Stimulated activated naive CD8-positive, alpha-beta T cell treated with anti-CD3 and anti-CD28 coated beads, Interleukin-15, amount 100 ng/mL, for 72 hours (primary cell): Measurements from ENCODE around the gene ATXN10.
A peak's percentile ranks its signal among the peaks of the same experiment; 100 is the strongest.

ENCODE experiments used
- ATAC-seq: fragments of 150-1000 bp; cut with Tn5 transposase; 2 replicates; pipeline ENCODE4 v1.10.0; 2021; ENCODE audit warnings: mild to moderate bottlenecking, moderate library complexity
- DNase-seq, 2 donors: peaks; one replicate each; pipeline ENCODE4 v3.0.0; 2021 to 2022
- H3K27ac Mint-ChIP-seq, 2 donors: one replicate each; pipeline ENCODE4 v1.8.0; 2022; ENCODE audit warnings: mild to moderate bottlenecking in 2 of 2, mixed read lengths in 2 of 2, moderate library complexity in 2 of 2
- H3K27me3 Mint-ChIP-seq: one replicate; pipeline ENCODE4 v1.8.0; 2022; ENCODE audit warnings: mixed read lengths
- H3K4me1 Mint-ChIP-seq: one replicate; pipeline ENCODE4 v1.8.0; 2022; ENCODE audit warnings: mild to moderate bottlenecking, mixed read lengths
- H3K4me3 Mint-ChIP-seq, 2 donors: one replicate each; pipeline ENCODE4 v1.8.0; 2022; ENCODE audit warnings: mild to moderate bottlenecking in 2 of 2, mixed read lengths in 2 of 2, moderate library complexity in 1 of 2
- H3K9me3 Mint-ChIP-seq, 2 donors: one replicate each; pipeline ENCODE4 v1.8.0; 2022; ENCODE audit warnings: mixed read lengths in 2 of 2

Gene ATXN10

DNA sequence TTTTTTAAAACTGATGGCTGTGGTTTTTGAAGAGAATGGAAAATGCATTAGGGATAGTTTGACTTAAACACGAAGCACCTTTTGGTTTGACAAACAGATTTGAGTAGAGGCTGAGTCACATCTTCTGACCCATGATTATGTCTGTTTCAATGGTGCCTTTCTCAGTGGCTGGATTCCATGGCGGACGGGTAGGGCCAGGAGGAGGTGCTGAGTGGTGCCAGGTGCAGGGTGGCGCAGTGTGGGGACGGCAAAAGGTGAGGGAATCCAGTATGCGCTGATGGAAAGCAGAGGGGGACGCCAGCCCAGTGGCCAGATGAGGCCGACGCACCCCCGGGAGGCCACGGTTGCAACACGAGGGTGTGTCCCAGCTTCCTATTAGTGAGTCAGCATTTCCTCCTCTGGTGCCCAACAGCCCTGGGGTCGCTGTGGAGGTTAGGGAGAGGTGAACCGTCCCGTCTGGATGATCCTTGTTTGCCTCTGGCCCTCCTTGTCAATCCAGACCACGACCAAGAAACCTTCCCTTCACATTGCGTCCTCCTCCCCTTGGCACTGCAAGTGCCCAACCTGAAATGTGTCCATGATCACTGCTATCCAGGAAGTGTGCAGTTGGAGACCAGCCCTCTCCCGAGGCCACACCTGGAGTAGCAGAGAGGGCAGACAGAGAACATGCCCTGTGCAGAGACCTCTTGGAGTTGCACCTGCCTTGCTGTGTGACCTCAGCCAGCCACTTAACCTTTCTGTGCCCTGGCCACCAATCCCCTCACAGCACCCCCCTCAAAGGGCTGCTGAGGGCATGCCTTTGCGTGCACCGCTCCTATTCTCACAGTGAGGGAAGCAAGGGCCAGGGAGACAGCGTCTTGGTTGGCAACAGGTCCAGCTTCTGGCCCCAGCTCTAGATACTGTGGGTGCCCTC is 32.5 kb upstream of the ATXN10 start:
- peaks cover 75% of the 10 kb centered on the region for H3K27me3 Mint-ChIP-seq
- no peak for ATAC-seq
- peak overlapping the region in 1 of 2 donors; percentile 71 for H3K4me3 Mint-ChIP-seq
- H3K27ac Mint-ChIP-seq = peak overlapping the region in 1 of 2 donors; percentile 61
- DNase-seq = no peak
- H3K4me1 Mint-ChIP-seq = peaks cover 19% of the 10 kb centered on the region
- no peaks in the 10 kb centered on the region for H3K9me3 Mint-ChIP-seq

DNA sequence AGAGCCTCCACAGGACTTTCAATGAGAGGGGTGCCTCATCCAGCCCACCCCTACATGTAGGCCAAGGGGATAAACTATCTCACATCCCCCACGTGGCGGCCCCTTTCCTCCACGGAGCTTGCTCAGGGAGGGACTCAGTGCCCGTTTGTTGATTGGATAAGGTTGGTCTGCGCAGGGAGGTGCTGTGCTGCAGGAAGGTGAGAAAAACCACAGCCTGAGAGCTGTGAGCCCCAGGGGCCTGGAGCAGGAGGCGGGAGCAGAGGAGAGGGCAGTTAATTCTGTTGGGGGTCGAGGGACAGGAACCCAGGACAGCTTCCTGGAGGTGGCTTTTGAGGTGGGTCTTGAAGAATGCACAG is 31.9 kb upstream of the ATXN10 start:
- peaks cover 19% of the 10 kb centered on the region for H3K4me1 Mint-ChIP-seq
- no peaks in the 10 kb centered on the region for H3K9me3 Mint-ChIP-seq
- H3K27me3 Mint-ChIP-seq = peaks cover 75% of the 10 kb centered on the region
- no peak for ATAC-seq
- no peak overlapping the region for H3K4me3 Mint-ChIP-seq
- DNase-seq = no peak
- peak overlapping the region in 1 of 2 donors; percentile 61 for H3K27ac Mint-ChIP-seq

DNA sequence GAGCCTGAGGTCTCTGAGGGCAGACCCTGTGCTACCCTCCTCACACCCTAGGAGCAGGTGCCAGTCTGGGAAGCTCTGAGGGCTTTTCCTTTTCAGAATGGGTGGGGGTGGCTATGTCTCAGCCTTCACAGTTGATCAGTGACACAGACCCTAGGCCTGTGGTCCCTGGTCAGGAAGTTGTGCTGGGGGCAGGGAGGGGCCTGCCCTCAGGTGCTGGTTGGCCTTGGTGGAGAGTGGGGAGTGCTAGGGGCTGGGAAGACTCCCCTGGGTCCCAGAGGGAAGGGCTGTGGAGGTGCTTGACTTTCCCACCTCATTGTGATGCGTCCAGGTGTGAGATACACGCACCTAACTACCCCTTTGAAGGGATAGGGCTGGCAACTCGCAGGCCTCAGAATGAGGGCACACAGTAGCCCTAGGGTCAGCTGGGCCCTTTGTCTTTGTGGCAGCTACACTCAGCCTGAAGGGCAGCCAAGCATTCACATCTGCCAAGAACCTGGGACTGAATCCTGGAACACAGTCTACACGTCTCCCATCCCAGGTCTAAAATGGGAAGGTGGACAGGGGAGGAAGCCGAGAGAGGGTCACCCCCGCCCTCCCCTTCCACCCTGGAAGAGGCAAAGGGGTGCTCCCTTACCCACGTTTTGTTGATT is 31.2 kb upstream of the ATXN10 start:
- DNase-seq (no peak), ATAC-seq (no peak)
- no peak overlapping the region for H3K4me3 Mint-ChIP-seq
- no peaks in the 10 kb centered on the region for H3K9me3 Mint-ChIP-seq
- no peak overlapping the region for H3K27ac Mint-ChIP-seq
- H3K27me3 Mint-ChIP-seq = peaks cover 72% of the 10 kb centered on the region
- H3K4me1 Mint-ChIP-seq = peaks cover 25% of the 10 kb centered on the region

DNA sequence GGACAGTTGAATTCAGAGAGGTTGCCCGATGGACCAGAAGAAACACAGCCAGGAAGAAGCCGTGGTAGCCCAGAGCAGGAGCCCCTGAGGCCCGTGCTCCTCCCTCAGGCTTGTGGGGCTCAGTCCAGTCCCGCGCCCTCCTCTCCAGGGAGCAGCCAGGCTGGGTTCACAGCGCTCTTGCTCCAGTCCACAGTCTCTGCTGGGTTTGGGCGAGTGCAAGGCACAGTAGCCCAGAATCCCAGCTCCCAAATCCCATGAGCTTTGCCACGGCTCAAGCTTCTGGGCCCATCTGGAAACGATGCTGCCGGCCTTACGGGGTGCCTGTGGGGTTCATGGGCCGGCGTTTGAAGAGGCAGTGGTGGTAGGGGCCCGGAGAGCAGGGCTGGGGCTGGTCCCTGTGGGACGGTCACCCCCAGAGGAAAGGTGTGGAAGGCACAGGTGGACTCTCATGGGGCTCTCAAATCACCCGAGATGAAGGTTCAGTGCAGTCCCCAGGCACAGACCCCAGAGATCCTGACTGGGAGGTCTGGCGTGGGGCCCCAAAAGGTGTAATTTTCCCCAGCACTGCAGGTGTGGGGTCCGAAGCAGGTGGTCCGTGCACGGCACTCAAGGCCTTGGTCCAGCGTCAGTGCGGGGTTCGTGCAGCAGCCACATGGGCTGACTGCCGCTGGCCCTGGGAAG is 30.6 kb upstream of the ATXN10 start:
- DNase-seq (no peak), ATAC-seq (no peak)
- no peak overlapping the region for H3K4me3 Mint-ChIP-seq
- no peaks in the 10 kb centered on the region for H3K9me3 Mint-ChIP-seq
- H3K27me3 Mint-ChIP-seq = peaks cover 69% of the 10 kb centered on the region
- no peak overlapping the region for H3K27ac Mint-ChIP-seq
- H3K4me1 Mint-ChIP-seq = peaks cover 32% of the 10 kb centered on the region

DNA sequence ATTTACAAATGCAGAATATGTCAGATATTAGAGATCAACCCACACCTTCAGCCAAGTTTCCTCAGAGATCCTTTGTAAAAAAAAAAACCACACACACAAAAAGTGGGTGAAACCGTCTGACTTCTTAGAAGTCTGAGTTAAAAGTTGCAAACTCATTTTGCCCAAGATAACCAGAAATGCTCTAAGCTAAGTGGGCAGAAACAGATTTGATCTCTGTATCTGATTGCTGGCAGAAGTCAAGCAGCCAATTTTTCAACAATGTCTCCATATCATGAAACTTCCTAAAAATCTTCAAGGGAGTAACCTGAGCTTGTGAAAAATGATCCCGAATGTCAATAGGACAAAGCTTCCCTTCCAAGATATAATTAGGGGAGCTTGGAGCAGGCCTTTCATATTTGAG is 28.6 kb upstream of the ATXN10 start:
- no peak for ATAC-seq
- peaks cover 44% of the 10 kb centered on the region for H3K4me1 Mint-ChIP-seq
- no peaks in the 10 kb centered on the region for H3K9me3 Mint-ChIP-seq
- H3K27ac Mint-ChIP-seq = no peak overlapping the region
- no peak overlapping the region for H3K4me3 Mint-ChIP-seq
- peaks cover 70% of the 10 kb centered on the region for H3K27me3 Mint-ChIP-seq
- no peak for DNase-seq

DNA sequence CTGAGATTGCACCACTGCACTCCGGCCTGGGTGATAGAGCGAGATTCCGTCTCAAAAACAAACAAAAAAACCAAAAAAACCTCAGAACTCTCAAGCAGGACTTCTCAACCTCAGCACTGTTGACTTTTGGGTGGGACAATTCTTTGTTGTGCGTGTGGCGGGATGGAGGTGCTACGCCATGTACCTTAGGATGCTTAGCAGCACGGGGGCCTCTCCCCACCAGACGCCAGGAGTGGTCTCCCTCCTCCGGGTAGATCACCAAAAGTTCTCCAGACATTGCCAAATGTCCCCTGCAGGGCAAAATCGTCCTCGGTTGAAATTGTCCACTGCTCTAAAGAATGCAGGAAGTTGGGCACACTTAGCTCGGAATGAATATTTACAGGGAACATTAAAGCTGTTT is 26.9 kb upstream of the ATXN10 start:
- ATAC-seq (no peak), DNase-seq (no peak)
- Mint-ChIP-seq H3K27me3 (peaks cover 57% of the 10 kb centered on the region), H3K4me3 (peak overlapping the region in 1 of 2 donors; percentile 48), H3K27ac (no peak overlapping the region), H3K4me1 (peaks cover 42% of the 10 kb centered on the region), H3K9me3 (no peaks in the 10 kb centered on the region)

DNA sequence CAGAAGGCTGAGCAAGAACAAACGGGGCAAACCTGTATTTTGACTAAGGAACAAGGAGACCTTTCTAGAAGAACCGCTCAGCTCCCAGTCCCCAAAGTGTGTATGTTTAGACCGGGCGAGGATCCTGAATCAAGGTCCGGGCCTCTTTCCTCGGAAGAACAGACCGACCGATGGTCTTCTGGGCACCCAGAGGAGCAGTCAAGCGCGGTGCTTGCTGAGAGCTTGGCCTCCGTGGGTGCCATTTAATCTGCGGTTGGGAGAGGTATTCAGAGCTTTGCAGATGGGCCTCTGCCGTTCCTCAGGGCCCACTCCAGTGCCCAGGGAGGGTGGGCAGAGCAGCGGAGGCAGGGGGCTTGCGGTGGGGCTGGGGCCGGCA is 26.5 kb upstream of the ATXN10 start:
- Mint-ChIP-seq H3K27me3 (peaks cover 53% of the 10 kb centered on the region), H3K9me3 (no peaks in the 10 kb centered on the region), H3K4me3 (peak overlapping the region in 1 of 2 donors; percentile 48), H3K4me1 (peaks cover 37% of the 10 kb centered on the region), H3K27ac (no peak overlapping the region)
- ATAC-seq (no peak), DNase-seq (no peak)

DNA sequence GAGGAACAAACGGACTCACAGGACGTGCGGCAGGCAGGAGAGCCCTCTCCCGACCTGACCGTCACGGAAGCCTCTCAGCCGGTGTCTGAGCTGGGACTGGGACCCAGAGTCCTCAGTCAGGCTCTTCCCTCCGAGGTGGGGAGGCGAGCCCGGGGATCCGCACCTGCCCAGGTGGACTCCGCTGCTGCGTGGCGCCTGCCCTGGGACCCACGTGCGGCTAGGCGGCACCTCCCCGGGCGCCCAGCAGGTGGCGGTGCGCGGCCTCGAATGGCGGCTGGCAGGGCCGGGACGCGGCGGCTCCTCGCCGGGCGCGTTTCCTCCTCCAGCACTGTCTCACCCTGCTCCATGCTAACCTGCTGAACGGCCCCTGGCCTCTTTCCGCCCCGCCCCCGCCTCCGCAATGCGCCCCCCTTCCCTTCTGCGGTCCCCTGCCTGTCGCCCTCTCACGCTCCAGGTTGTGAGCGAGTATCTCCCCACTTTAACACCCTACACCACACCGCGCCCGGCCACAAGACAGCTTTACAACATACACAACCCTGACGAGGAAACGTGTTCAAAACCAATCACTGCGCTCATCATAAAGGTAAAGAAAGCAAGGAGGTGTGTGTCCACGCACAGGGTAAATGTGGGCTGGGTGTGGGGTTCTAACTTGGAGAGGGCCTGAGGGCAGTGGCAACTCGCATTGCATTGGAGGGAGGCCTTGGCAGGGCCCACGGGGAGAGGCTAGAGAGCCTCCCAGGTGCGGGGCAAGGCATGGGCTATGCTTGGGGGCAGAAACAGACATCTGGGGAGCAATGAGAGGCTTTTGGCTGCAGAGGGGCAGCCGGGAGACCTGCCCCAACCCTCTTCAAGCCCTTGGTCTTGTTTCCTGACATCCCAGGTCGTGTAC is 25.9 kb upstream of the ATXN10 start:
- H3K4me3 Mint-ChIP-seq = peak overlapping the region; percentile 61 to 62
- peak; percentile 77 to 85 for DNase-seq

DNA sequence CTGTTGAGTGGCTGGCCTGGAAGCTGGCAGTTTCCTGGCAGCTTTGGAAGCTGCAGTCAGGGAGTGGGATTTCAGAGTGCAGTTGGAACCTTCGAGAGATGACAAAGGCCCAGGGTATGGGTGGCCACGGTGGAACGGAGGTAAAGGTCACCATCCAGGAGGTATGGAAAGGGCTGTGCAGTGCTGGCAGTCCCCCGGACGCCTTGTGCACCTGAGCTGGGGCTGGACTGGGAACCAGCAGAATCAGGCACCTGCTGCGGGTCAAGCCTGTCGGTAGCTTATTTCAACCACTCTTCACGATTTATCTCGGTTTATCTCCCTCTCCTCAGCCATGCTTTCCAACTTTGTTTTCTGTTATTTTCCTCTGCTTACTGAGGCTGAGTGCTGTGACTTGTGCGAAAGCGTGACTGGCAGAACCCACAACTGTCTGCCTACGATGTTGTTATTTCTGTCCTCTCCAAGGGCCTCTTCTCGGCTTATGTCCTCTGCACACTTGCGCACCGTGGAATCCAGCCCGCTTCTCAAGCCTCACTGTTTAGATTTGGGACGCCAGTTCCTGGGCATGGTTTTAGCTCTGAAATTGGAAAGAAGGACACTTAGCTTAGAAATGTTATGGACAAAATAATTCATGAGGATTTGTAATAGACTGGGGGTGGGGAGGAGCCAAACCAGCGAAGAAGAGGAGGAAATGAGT is 24.0 kb upstream of the ATXN10 start:
- ATAC-seq = no peak
- peaks cover 29% of the 10 kb centered on the region for H3K27me3 Mint-ChIP-seq
- no peak overlapping the region for H3K27ac Mint-ChIP-seq
- H3K4me1 Mint-ChIP-seq = peaks cover 35% of the 10 kb centered on the region
- no peak for DNase-seq
- H3K4me3 Mint-ChIP-seq = no peak overlapping the region
- H3K9me3 Mint-ChIP-seq = no peaks in the 10 kb centered on the region

More for the DNA sequence above, 25.9 kb upstream of the ATXN10 start:
- Mint-ChIP-seq H3K27me3 (peaks cover 46% of the 10 kb centered on the region), H3K9me3 (no peaks in the 10 kb centered on the region), H3K4me1 (peaks cover 35% of the 10 kb centered on the region), H3K27ac (peak overlapping the region in 1 of 2 donors; percentile 22)
- peak; percentile 95 for ATAC-seq

DNA sequence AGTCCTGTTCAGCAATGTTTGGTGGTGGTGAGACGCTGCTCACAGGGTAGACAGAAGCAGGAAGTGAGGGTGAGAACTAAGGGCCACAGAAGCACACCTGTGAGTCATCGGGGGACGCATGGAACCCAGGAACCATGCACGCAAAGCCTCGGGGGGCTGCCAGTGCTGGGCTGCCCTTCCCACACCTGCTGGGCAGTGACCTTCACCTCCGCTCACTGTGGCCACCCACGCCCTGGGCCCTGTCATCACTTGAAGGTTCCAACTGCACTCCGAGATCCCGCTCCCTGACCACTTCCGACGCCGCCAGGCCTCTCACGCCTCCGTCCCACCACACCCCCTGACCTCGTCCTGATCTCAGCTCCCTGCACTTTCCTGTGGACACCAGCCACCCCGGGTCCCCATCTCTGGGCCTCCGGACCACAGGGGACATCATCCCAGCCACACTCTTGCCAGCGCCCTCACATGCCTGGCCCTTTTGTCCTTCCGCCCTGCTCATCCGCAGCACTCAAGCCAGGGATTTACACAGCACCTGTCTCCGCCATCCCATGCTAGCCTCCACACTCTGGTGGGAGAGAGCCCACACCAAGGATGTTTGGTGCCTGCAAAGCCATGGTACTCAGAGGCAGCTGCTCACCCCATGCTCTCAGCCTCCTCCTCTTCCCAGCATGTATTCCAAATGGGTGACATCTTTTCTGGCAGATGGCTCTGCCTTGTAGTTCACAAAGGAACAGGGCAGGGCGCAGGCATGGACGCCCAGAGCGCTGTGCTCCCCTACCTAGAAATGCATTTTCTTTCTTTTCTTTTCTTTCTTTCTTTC is 23.1 kb upstream of the ATXN10 start:
- Mint-ChIP-seq H3K27ac (no peak overlapping the region), H3K9me3 (no peaks in the 10 kb centered on the region), H3K27me3 (peaks cover 29% of the 10 kb centered on the region), H3K4me1 (peaks cover 35% of the 10 kb centered on the region), H3K4me3 (no peak overlapping the region)
- ATAC-seq (no peak), DNase-seq (no peak)

DNA sequence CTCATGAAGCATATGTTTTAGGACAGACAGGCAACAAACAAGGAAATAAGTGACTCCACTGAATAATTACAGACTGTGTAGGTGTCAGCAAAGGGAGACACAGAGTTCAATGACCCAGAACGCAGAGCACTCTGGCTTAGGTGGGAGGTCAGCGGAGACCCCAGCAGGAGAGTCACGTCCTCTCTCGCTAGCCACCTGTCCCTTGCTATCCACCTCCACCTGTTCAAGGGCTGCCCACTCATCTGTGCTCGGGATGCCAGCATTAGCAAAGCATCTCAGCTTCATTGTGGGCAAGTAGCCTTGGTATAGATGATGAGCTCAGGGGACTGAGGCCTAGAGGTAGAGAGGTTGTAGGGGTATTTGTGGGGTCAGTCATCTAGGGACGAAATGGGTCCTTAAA is 21.8 kb upstream of the ATXN10 start:
- peaks cover 27% of the 10 kb centered on the region for H3K27me3 Mint-ChIP-seq
- no peaks in the 10 kb centered on the region for H3K9me3 Mint-ChIP-seq
- DNase-seq (no peak), ATAC-seq (no peak)
- peaks cover 35% of the 10 kb centered on the region for H3K4me1 Mint-ChIP-seq
- H3K4me3 Mint-ChIP-seq = no peak overlapping the region
- H3K27ac Mint-ChIP-seq = no peak overlapping the region

DNA sequence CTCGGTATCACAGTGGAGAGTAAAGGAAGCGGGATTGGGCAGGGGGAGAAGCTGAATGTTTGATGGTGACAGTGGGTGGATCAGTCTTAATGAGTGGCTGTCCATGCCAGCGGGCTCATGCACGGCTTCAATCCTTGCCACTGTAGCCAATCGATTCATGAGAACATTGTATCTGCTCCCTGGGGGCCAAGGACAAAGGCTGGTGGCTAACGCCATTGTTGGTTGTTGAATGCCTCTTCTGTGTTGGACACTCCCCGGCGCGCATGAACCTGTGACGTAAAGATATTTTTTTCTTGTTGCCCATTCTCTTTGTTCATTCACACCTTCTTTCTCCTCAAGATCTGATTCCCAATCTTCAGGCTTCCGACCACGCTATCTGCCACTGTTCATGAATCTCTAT is 20.9 kb upstream of the ATXN10 start:
- ATAC-seq (no peak), DNase-seq (no peak)
- Mint-ChIP-seq H3K9me3 (no peaks in the 10 kb centered on the region), H3K4me3 (no peak overlapping the region), H3K27ac (no peak overlapping the region), H3K27me3 (peaks cover 24% of the 10 kb centered on the region), H3K4me1 (peaks cover 26% of the 10 kb centered on the region)

DNA sequence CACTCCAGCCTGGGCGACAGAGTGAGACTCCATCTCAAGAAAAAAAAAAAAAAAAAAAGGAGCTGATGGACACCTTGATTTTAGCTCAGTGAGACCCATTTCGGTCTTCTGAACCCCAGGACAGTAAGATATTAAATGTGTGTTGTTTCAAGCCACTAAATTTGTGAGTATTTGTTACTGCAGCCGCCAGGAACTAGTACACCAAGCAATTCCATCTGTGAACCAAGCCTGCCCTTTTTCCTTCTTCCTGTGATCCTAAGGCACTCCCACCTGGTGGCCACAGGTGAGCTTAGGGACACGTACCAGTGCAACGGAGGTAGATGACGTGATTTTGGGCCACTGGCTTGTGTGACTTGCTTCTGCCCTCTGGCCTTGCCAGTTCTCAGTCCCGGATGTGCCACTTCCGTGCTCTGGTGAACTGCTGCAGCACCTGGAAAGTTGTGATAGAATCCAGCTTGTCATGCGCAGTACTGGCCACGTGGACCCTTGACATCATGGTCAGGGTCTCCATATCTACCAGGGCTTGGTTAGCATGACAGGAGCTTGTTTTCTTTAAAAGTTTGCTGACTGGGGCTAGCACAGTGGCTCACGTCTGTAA is 19.6 kb upstream of the ATXN10 start:
- Mint-ChIP-seq H3K4me3 (no peak overlapping the region), H3K27ac (no peak overlapping the region), H3K27me3 (peaks cover 18% of the 10 kb centered on the region), H3K9me3 (no peaks in the 10 kb centered on the region), H3K4me1 (peaks cover 18% of the 10 kb centered on the region)
- ATAC-seq (no peak), DNase-seq (no peak)

DNA sequence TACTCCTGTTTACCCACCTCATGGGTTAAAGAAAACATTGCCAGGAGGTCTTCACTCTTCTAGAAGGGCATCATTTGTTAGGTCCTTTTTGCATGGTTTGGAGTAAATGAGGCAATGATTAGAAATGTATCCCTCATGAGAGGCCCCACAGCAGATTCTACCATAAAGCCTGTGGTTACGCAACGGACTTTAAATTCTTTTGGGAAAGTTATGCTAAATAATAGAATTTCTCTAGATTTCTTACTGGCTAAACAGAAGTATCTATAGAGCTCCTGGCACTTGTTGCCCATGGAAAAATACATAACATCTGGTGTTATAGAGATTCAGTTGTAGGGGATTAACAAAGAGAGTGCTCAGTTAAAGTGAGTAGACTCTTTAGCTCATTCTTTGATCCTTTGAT is 15.1 kb upstream of the ATXN10 start:
- Mint-ChIP-seq H3K27ac (no peak overlapping the region), H3K4me3 (no peak overlapping the region), H3K27me3 (peaks cover 24% of the 10 kb centered on the region), H3K9me3 (no peaks in the 10 kb centered on the region), H3K4me1 (no peaks in the 10 kb centered on the region)
- no peak for ATAC-seq
- no peak for DNase-seq
